RWPE2 (cell line): ENCODE measurements around the gene EEF2K.

Source experiments
- ATAC-seq: fragments of 200-7000 bp; cut with Tn5 transposase; 3 replicates; pipeline ENCODE4 v1.9.1; 2021; ENCODE audit warnings: low read depth
- DNase-seq: peaks from one replicate; pipeline ENCODE4 v3.0.0-alpha.2; 2020; ENCODE audit warnings: low spot score
- H3K27ac ChIP-seq: fragments of 450-650 bp; 2 replicates; pipeline ENCODE4 v1.5.1; 2017; ENCODE audit warnings: mild to moderate bottlenecking; ENCODE audit not compliant: poor library complexity, severe bottlenecking
- H3K27me3 ChIP-seq: fragments of 250-450 bp; sonication (Bioruptor Pico); 2 replicates; pipeline ENCODE4 v1.5.1; 2021; ENCODE audit warnings: mild to moderate bottlenecking, moderate library complexity; ENCODE audit not compliant: insufficient read depth, poor library complexity, severe bottlenecking
- H3K36me3 ChIP-seq: fragments of 250-450 bp; sonication (Bioruptor Pico); 2 replicates; pipeline ENCODE4 v1.5.1; 2020; ENCODE audit warnings: low read depth, mild to moderate bottlenecking, moderate library complexity
- H3K4me1 ChIP-seq: fragments of 250-450 bp; sonication (Bioruptor Pico); 2 replicates; pipeline ENCODE4 v1.5.1; 2021; ENCODE audit warnings: mild to moderate bottlenecking, moderate library complexity; ENCODE audit not compliant: insufficient read depth, poor library complexity, severe bottlenecking
- H3K4me3 ChIP-seq: fragments of 250-450 bp; sonication (Bioruptor Pico); 2 replicates; pipeline ENCODE4 v1.5.1; 2021; ENCODE audit warnings: mild to moderate bottlenecking, moderate library complexity; ENCODE audit not compliant: severe bottlenecking
- H3K9me3 ChIP-seq: fragments of 250-450 bp; sonication (Bioruptor Pico); 2 replicates; pipeline ENCODE4 v1.5.1; 2021; ENCODE audit warnings: mild to moderate bottlenecking, moderate library complexity; ENCODE audit not compliant: severe bottlenecking
- TF ChIP-seq, protein P1 (sequence below): fragments of 450-650 bp; IDR thresholded peaks from one replicate; pipeline ENCODE4 v1.5.1; 2017; ENCODE audit warnings: mild to moderate bottlenecking, moderate library complexity; ENCODE audit not compliant: poor library complexity, severe bottlenecking

EEF2K gene

DNA sequence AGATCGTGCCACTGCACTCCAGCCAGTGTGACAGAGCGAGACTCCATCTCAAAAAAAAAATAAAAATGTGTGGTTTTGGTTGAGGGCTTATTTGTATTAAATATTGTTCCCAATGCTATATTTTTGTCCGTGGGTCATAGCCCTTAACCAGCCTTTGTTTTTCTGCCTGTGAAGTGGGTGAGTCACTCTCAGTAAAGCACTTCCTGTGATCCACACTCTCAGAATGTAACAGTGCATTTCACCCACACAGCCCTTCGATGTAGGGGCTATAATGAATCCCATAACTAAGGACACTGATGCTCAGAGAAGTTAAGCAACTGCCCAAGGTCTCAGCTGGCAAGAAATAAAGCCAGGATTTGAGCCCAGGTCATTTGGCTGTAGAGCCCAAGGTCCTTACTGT lies 56.4 kb downstream of the EEF2K start:
- Histone ChIP-seq H3K9me3 (no peaks in the 10 kb centered on the region), H3K27me3 (no peaks in the 10 kb centered on the region), H3K4me1 (no peaks in the 10 kb centered on the region), H3K4me3 (no peak overlapping the region), H3K27ac (no peak overlapping the region), H3K36me3 (peaks cover 44% of the 10 kb centered on the region)
- TF ChIP-seq, protein P1, sequence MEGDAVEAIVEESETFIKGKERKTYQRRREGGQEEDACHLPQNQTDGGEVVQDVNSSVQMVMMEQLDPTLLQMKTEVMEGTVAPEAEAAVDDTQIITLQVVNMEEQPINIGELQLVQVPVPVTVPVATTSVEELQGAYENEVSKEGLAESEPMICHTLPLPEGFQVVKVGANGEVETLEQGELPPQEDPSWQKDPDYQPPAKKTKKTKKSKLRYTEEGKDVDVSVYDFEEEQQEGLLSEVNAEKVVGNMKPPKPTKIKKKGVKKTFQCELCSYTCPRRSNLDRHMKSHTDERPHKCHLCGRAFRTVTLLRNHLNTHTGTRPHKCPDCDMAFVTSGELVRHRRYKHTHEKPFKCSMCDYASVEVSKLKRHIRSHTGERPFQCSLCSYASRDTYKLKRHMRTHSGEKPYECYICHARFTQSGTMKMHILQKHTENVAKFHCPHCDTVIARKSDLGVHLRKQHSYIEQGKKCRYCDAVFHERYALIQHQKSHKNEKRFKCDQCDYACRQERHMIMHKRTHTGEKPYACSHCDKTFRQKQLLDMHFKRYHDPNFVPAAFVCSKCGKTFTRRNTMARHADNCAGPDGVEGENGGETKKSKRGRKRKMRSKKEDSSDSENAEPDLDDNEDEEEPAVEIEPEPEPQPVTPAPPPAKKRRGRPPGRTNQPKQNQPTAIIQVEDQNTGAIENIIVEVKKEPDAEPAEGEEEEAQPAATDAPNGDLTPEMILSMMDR = no peak
- no peak for ATAC-seq
- DNase-seq = no peak

DNA sequence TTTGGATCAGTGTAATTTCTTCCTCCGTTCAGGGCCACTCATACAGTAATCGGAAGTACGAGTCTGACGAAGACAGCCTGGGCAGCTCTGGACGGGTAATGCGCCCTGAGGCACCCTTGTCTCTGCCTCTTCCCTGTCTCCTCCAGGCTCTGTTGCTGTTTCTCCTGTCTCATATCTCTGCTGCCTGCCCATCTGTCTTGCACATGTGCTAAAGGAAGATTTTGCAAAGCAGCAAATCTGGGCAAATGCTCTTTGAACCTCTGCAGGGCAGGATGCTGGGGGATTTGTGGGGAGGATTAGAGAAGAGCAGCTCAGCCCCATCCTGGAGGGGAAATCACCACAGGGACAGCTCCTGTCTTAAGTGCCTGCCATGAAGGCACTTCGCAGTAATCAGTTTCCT lies 58.7 kb downstream of the EEF2K start:
- Histone ChIP-seq H3K27me3 (no peaks in the 10 kb centered on the region), H3K4me1 (no peaks in the 10 kb centered on the region), H3K27ac (no peak overlapping the region), H3K4me3 (no peak overlapping the region), H3K36me3 (peaks cover 28% of the 10 kb centered on the region), H3K9me3 (no peaks in the 10 kb centered on the region)
- DNase-seq (no peak), ATAC-seq (no peak)
- TF ChIP-seq, protein P1 = no peak

DNA sequence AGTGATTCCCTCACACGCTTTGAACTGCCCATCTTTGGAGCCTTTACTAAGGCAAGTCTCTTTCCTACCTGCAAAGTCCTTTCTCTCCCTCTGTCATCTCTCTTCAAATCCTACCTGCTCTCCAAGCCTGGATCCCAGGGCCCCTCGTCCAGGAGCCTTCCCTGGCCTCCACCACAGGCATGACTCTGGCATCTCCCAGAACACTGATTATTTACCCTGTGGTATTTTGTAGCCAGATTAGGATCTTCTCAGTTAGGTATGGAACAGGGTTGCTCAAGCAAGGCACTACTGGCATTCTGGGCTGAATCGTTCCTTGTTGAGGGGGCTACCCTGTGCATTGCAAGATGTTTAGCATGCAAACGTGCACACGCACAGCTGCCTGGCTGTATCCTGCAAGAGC lies 59.3 kb downstream of the EEF2K start:
- peaks cover 25% of the 10 kb centered on the region for H3K36me3 ChIP-seq
- no peak for ATAC-seq
- no peaks in the 10 kb centered on the region for H3K4me1 ChIP-seq
- TF ChIP-seq, protein P1 = no peak
- H3K27me3 ChIP-seq = no peaks in the 10 kb centered on the region
- H3K4me3 ChIP-seq = no peak overlapping the region
- no peaks in the 10 kb centered on the region for H3K9me3 ChIP-seq
- no peak overlapping the region for H3K27ac ChIP-seq
- DNase-seq = no peak

DNA sequence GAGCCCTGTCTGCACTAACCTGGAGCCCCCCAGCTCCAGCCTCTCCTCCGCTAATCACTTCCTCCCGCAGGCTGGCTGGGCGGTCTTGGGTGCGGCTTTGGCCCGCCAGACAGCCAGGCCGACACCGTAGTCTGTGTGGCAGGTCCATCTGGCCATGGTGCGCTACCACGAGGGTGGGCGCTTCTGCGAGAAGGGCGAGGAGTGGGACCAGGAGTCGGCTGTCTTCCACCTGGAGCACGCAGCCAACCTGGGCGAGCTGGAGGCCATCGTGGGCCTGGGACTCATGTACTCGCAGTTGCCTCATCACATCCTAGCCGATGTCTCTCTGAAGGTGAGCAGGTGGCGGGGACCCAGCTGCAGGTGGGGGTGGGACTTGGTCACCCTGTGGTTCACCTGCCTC lies 60.5 kb downstream of the EEF2K start:
- H3K9me3 ChIP-seq = no peaks in the 10 kb centered on the region
- no peaks in the 10 kb centered on the region for H3K4me1 ChIP-seq
- no peak overlapping the region for H3K4me3 ChIP-seq
- no peak for DNase-seq
- no peak overlapping the region for H3K27ac ChIP-seq
- TF ChIP-seq, protein P1 = no peak
- ATAC-seq = no peak
- peaks cover 25% of the 10 kb centered on the region for H3K36me3 ChIP-seq
- no peaks in the 10 kb centered on the region for H3K27me3 ChIP-seq

DNA sequence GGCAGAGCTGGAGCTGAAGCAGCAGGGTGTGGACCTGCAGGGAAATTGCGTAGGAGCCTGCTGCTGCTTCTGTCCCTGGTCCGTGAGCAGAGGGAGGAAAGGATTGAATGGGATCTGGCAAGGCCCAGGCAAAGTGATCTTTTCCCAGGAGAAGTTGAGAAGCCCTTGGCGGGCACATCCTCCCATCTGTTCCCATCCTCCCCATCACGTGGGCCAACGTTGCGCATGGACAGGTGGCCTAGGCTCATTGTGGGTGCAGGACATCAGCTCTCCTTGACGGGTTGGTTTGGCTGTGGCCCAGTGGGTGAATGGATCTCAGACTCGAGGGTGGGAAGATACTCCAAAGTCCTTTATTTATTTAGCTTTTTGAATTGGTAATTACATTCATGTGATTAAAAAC lies 61.7 kb downstream of the EEF2K start:
- no peaks in the 10 kb centered on the region for H3K27me3 ChIP-seq
- H3K4me1 ChIP-seq = no peaks in the 10 kb centered on the region
- H3K4me3 ChIP-seq = no peak overlapping the region
- TF ChIP-seq, protein P1 = no peak
- DNase-seq (no peak), ATAC-seq (no peak)
- H3K9me3 ChIP-seq = no peaks in the 10 kb centered on the region
- no peak overlapping the region for H3K27ac ChIP-seq
- peaks cover 25% of the 10 kb centered on the region for H3K36me3 ChIP-seq
